ENCODE data around the gene THUMPD2.

- TF ChIP-seq POLR2AphosphoS5 (IDR thresholded peaks at IDR 0.05): no peak
- TF ChIP-seq CTCF (IDR thresholded peaks at IDR 0.05): no peak
- TF ChIP-seq POLR2A (IDR thresholded peaks at IDR 0.05): no peak
Observed at GRCh38 chr2:39701137-39701536, 77.9 kb downstream of the THUMPD2 start.
